ENCODE data around the gene ADGRA1. TPM values are rescaled to one million over a fixed set of nuclear protein-coding genes. Genes with fewer than 3 reads are reported as not detected.

The ADGRA1 gene
- total RNA-seq, 1 experiment from 2014 or later, result not detected

DNA sequence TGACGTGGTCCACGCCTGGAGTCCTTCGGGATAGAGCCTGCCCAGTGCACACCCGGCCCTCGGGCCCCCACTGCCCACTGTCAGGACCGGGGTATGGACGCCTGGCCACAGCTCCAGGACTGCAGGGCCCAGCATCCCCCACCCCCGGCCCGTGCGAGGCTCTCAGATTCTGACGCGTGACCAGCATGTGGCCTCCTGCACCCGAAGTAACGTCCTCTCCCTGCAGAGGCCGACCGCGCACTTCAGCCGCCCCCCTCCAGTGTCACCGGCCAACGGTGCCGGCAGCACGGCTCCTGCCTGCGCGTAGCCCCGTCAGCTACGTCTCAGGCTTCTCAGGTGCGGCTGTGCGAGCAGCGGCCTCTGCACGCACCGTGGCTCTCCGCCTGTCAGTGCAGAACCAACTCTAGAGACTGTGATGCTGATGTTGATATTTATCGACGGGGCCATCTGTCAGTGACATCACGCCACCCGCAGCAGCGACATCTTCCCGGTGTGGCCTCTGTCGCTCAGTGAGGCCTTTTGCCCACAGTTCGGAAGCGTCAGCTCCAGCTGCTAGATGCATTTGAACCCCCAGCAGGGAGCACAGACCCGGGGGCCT is 40.1 kb upstream of the ADGRA1 start:
- no peaks in the 10 kb centered on the region for H3K9me3 Mint-ChIP-seq (ENCODE audit: unreplicated experiment)
- POLR2A ChIA-PET, result no interaction called here
- no peaks in the 10 kb centered on the region for H3K27me3 Mint-ChIP-seq (ENCODE audit: insufficient read depth, unreplicated experiment)
- DNase-seq (ENCODE audit: unreplicated experiment), result no peak
- TF ChIP-seq, protein P1, sequence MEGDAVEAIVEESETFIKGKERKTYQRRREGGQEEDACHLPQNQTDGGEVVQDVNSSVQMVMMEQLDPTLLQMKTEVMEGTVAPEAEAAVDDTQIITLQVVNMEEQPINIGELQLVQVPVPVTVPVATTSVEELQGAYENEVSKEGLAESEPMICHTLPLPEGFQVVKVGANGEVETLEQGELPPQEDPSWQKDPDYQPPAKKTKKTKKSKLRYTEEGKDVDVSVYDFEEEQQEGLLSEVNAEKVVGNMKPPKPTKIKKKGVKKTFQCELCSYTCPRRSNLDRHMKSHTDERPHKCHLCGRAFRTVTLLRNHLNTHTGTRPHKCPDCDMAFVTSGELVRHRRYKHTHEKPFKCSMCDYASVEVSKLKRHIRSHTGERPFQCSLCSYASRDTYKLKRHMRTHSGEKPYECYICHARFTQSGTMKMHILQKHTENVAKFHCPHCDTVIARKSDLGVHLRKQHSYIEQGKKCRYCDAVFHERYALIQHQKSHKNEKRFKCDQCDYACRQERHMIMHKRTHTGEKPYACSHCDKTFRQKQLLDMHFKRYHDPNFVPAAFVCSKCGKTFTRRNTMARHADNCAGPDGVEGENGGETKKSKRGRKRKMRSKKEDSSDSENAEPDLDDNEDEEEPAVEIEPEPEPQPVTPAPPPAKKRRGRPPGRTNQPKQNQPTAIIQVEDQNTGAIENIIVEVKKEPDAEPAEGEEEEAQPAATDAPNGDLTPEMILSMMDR (IDR thresholded peaks at IDR 0.05; ENCODE audit: unreplicated experiment), result no peak
- H3K36me3 Mint-ChIP-seq (ENCODE audit: insufficient read depth, unreplicated experiment), result no peaks in the 10 kb centered on the region
- intact Hi-C loops (cut with micrococcal nuclease), result no loop called here
- BruUV-seq (replicated peaks), result no TSS peak
- no peaks in the 10 kb centered on the region for H3K4me1 Mint-ChIP-seq (ENCODE audit: insufficient read depth, unreplicated experiment)
- no peak overlapping the region for H3K27ac Mint-ChIP-seq (ENCODE audit: low read depth, unreplicated experiment)
- CTCF ChIA-PET, result no interaction called here
- H3K4me3 Mint-ChIP-seq (ENCODE audit: unreplicated experiment), result no peak overlapping the region

- no peak for DNase-seq (ENCODE audit: unreplicated experiment)
- TF ChIP-seq, protein P1 (IDR thresholded peaks at IDR 0.05; ENCODE audit: unreplicated experiment), result no peak
- no TSS peak for BruUV-seq (replicated peaks)
- POLR2A ChIA-PET, result no interaction called here
- Mint-ChIP-seq H3K36me3 (ENCODE audit: insufficient read depth, unreplicated experiment) (no peaks in the 10 kb centered on the region), H3K4me1 (ENCODE audit: insufficient read depth, unreplicated experiment) (no peaks in the 10 kb centered on the region), H3K4me3 (ENCODE audit: unreplicated experiment) (no peak overlapping the region), H3K27me3 (ENCODE audit: insufficient read depth, unreplicated experiment) (no peaks in the 10 kb centered on the region), H3K27ac (ENCODE audit: low read depth, unreplicated experiment) (no peak overlapping the region), H3K9me3 (ENCODE audit: unreplicated experiment) (no peaks in the 10 kb centered on the region)
- intact Hi-C loops (cut with micrococcal nuclease), result no loop called here
- CTCF ChIA-PET, result no interaction called here
These were observed 39.5 kb upstream of the ADGRA1 start for GRCh38 chr10:133048266-133048665.

DNA sequence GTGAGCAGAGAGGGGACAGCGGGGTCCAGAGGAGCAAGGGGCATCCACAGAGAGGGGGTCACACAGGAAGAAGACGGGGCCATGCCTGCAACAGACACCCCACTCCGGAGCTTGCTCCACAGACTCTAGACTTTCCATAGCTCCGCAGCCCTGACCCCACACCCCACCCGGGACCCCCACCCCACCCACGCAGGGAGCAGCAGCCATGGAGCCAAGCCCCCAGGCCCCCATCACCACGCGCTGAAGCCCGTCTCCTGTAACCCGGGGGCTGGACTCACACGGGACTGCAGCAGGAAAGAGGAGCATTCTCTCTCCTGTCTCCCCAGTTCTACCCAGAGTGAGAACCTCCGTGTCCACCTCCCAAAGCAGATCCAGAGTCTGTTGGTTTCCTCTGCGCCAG is 38.8 kb upstream of the ADGRA1 start:
- CTCF ChIA-PET, result no interaction called here
- no peaks in the 10 kb centered on the region for H3K9me3 Mint-ChIP-seq (ENCODE audit: unreplicated experiment)
- intact Hi-C loops (cut with micrococcal nuclease), result no loop called here
- POLR2A ChIA-PET, result no interaction called here
- H3K4me3 Mint-ChIP-seq (ENCODE audit: unreplicated experiment), result no peak overlapping the region
- H3K27me3 Mint-ChIP-seq (ENCODE audit: insufficient read depth, unreplicated experiment), result no peaks in the 10 kb centered on the region
- no peak for DNase-seq (ENCODE audit: unreplicated experiment)
- BruUV-seq (replicated peaks), result no TSS peak
- no peaks in the 10 kb centered on the region for H3K36me3 Mint-ChIP-seq (ENCODE audit: insufficient read depth, unreplicated experiment)
- H3K27ac Mint-ChIP-seq (ENCODE audit: low read depth, unreplicated experiment), result no peak overlapping the region
- TF ChIP-seq, protein P1 (IDR thresholded peaks at IDR 0.05; ENCODE audit: unreplicated experiment), result no peak
- no peaks in the 10 kb centered on the region for H3K4me1 Mint-ChIP-seq (ENCODE audit: insufficient read depth, unreplicated experiment)

GRCh38 chr10:133049639-133050038 is 38.1 kb upstream of the ADGRA1 start:
- CTCF ChIA-PET, result no interaction called here
- no peak overlapping the region for H3K27ac Mint-ChIP-seq (ENCODE audit: low read depth, unreplicated experiment)
- intact Hi-C loops (cut with micrococcal nuclease), result no loop called here
- no peaks in the 10 kb centered on the region for H3K4me1 Mint-ChIP-seq (ENCODE audit: insufficient read depth, unreplicated experiment)
- H3K36me3 Mint-ChIP-seq (ENCODE audit: insufficient read depth, unreplicated experiment), result no peaks in the 10 kb centered on the region
- no TSS peak for BruUV-seq (replicated peaks)
- H3K4me3 Mint-ChIP-seq (ENCODE audit: unreplicated experiment), result no peak overlapping the region
- TF ChIP-seq, protein P1 (IDR thresholded peaks at IDR 0.05; ENCODE audit: unreplicated experiment), result no peak
- H3K9me3 Mint-ChIP-seq (ENCODE audit: unreplicated experiment), result no peaks in the 10 kb centered on the region
- POLR2A ChIA-PET, result no interaction called here
- H3K27me3 Mint-ChIP-seq (ENCODE audit: insufficient read depth, unreplicated experiment), result no peaks in the 10 kb centered on the region
- no peak for DNase-seq (ENCODE audit: unreplicated experiment)
